LHCN-M2 (cell line): ENCODE data around the gene ADGRV1. TPM values are rescaled to one million over a fixed set of nuclear protein-coding genes. Genes with fewer than 3 reads are reported as not detected.
"Not testable (repeated sequence)": the region's sequence is repeated elsewhere in the genome, so short reads cannot be mapped to it uniquely, and the experiment has no call there.

Experiments used
- DNase-seq: peaks from one replicate; pipeline ENCODE4 v3.0.0-alpha.2; 2012; ENCODE audit warnings: low read depth
- total RNA-seq: library from RNA; depleted of rRNA; stranded (reverse); fragments of >200 nt; gene quantifications from 2 replicates; pipeline ENCODE4 v1.2.3, GENCODE V29; 2014

Gene ADGRV1
- total RNA-seq, 1 experiment from 2014 or later, result 0.17 TPM

GRCh38 chr5:90642706-90643229 lies 84.2 kb downstream of the ADGRV1 start:
- no peak for DNase-seq

- DNase-seq, result no peak
Observed at GRCh38 chr5:90644132-90644531, 85.5 kb downstream of the ADGRV1 start.

- DNase-seq, result peak; percentile 57
Observed at GRCh38 chr5:90645024-90645610, 86.5 kb downstream of the ADGRV1 start.

- DNase-seq, result no peak
Observed at GRCh38 chr5:90650767-90651166, 92.2 kb downstream of the ADGRV1 start.

GRCh38 chr5:90654215-90654614 lies 95.6 kb downstream of the ADGRV1 start:
- no peak for DNase-seq

- DNase-seq, result no peak
Observed at GRCh38 chr5:90655423-90655822, 96.8 kb downstream of the ADGRV1 start.

- DNase-seq, result no peak
Observed at GRCh38 chr5:90657030-90657429, 98.4 kb downstream of the ADGRV1 start.

- DNase-seq, result no peak
Observed at GRCh38 chr5:90657788-90658187, 99.2 kb downstream of the ADGRV1 start.

GRCh38 chr5:90658620-90659019 lies 100.0 kb downstream of the ADGRV1 start:
- DNase-seq, result no peak

GRCh38 chr5:90668079-90668565 lies 109.5 kb downstream of the ADGRV1 start:
- DNase-seq, result not testable (repeated sequence)

- no peak for DNase-seq
Observed at GRCh38 chr5:90675222-90675621, 116.6 kb downstream of the ADGRV1 start.

GRCh38 chr5:90680921-90681563 lies 122.4 kb downstream of the ADGRV1 start:
- no peak for DNase-seq

GRCh38 chr5:90682278-90682677 lies 123.7 kb downstream of the ADGRV1 start:
- DNase-seq, result no peak

- no peak for DNase-seq
Observed at GRCh38 chr5:90685425-90686022, 126.9 kb downstream of the ADGRV1 start.

- not testable (repeated sequence) for DNase-seq
Observed at GRCh38 chr5:90686363-90686762, 127.8 kb downstream of the ADGRV1 start.

- DNase-seq, result not testable (repeated sequence)
Observed at GRCh38 chr5:90687458-90687857, 128.9 kb downstream of the ADGRV1 start.

- DNase-seq, result no peak
Observed at GRCh38 chr5:90689064-90689463, 130.5 kb downstream of the ADGRV1 start.

GRCh38 chr5:90690307-90690706 lies 131.7 kb downstream of the ADGRV1 start:
- DNase-seq, result no peak

GRCh38 chr5:90691533-90691932 lies 132.9 kb downstream of the ADGRV1 start:
- DNase-seq, result no peak

GRCh38 chr5:90696153-90696552 lies 137.6 kb downstream of the ADGRV1 start:
- no peak for DNase-seq

GRCh38 chr5:90700299-90700698 lies 141.7 kb downstream of the ADGRV1 start:
- DNase-seq, result no peak

GRCh38 chr5:90703932-90704331 lies 145.3 kb downstream of the ADGRV1 start:
- DNase-seq, result no peak

GRCh38 chr5:90707698-90708097 lies 149.1 kb downstream of the ADGRV1 start:
- DNase-seq, result no peak
